Activated CD4-positive, alpha-beta T cell treated with anti-CD3 and anti-CD28 coated beads, Interleukin-2, amount 10 ng/mL, durations not matched to agents 7 days and 5 days (primary cell): Measurements from ENCODE around the gene GRIN2C. TPM values are rescaled to one million over a fixed set of nuclear protein-coding genes. Genes with fewer than 3 reads are reported as not detected.

Source experiments
- CTCF ChIA-PET: fragments of 350-600 bp; sonication (Branson Sonifier 250); formaldehyde crosslinking; loops from one replicate; lab custom pipeline; 2021; ENCODE audit warnings: antibody characterized with exemption; lab: Charles Lee
- POLR2A ChIA-PET: fragments of 350-600 bp; sonication (Branson Sonifier 250); formaldehyde crosslinking; loops from one replicate; lab custom pipeline; 2021; ENCODE audit warnings: antibody characterized with exemption; lab: Charles Lee
- DNase-seq: peaks from one replicate; pipeline ENCODE4 v3.0.0-alpha.2; 2020
- H3K27ac Mint-ChIP-seq: one replicate; pipeline ENCODE4 v1.8.0; 2021; ENCODE audit warnings: mild to moderate bottlenecking, moderate library complexity, mixed read lengths
- H3K27me3 Mint-ChIP-seq: one replicate; pipeline ENCODE4 v1.8.0; 2021; ENCODE audit warnings: mixed read lengths
- H3K36me3 Mint-ChIP-seq: one replicate; pipeline ENCODE4 v1.8.0; 2021; ENCODE audit warnings: low read depth, mixed read lengths
- H3K4me1 Mint-ChIP-seq: one replicate; pipeline ENCODE4 v1.8.0; 2021; ENCODE audit warnings: mixed read lengths
- H3K4me3 Mint-ChIP-seq: one replicate; pipeline ENCODE4 v1.8.0; 2021; ENCODE audit warnings: mild to moderate bottlenecking, moderate library complexity, mixed read lengths
- H3K9me3 Mint-ChIP-seq: one replicate; pipeline ENCODE4 v1.8.0; 2021; ENCODE audit warnings: mixed read lengths
- total RNA-seq, 2 experiments: library from RNA; stranded (reverse); gene quantifications; one replicate each; pipeline ENCODE4 v1.2.3, GENCODE V29; 2021

The GRIN2C gene
- total RNA-seq, 2 experiments from 2014 or later = 0.20 to 0.25 TPM

DNA sequence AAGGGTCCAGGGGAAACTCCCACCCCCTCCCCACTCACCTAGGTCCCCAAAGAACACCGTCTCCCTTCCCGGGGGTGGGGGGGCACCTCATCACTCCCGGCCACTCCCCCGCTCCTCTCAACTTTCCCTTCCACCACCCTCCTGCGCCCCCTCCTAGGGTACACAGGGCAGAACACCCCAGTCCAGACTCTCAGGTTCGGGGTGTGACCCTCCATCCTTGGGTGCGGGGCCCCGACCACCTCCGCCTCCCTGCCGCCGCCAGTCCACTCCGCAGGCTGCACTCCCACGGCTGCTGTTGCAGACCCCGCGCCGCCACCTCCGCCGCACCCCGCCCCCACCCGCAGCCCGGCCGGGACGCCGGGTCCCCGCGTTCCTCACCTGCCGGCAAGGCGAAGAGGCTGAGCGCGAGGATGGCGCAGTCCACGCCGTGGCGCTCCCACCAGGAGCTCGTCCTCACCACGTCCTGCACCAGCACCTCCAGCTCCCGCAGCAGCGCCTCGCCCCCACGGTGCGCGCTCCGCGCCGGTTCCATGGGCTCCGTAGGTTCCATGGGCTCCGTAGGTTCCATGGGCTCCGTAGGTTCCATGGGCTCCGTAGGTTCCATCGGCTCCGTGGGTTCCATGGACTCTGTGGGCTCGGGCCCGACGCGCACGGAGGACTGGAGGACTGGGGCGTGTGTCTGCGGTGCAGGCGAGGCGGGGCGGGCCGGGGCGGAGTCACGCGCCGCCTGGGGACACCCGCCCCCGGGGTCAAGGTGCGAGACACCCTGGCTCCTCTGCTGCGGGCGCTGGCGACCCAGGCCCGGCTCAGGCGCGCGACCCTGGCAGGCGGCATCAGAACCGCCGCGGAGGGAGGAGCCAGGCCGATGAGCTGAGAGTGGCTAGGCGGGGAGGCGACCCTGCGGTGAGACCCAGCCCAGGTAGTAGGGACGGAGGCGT, 33.6 kb upstream of the GRIN2C start, which contains the start of gene FADS6:
Gene FADS6, minus strand, starts transcription at position 660 of the 938 bp plus-strand sequence. Its CDS starts 38 bp downstream, at position 622.
- H3K27me3 Mint-ChIP-seq = peaks cover 50% of the 10 kb centered on the region
- H3K4me3 Mint-ChIP-seq = peak within 1 kb of the TSS; percentile 40
- no peaks in the 10 kb centered on the region for H3K9me3 Mint-ChIP-seq
- H3K4me1 Mint-ChIP-seq = peaks cover 5% of the 10 kb centered on the region
- no peaks in the 10 kb centered on the region for H3K36me3 Mint-ChIP-seq
- H3K27ac Mint-ChIP-seq = no peak within 1 kb of the TSS
- POLR2A ChIA-PET = no interaction called here
- CTCF ChIA-PET = interaction anchor here (1.2 to 1.6 kb wide), 3 partner anchors 20 to 66 kb away, joined by 3 to 4 read pairs (median 3); partner anchors contain the start of gene OTOP2
- DNase-seq = no peak

DNA sequence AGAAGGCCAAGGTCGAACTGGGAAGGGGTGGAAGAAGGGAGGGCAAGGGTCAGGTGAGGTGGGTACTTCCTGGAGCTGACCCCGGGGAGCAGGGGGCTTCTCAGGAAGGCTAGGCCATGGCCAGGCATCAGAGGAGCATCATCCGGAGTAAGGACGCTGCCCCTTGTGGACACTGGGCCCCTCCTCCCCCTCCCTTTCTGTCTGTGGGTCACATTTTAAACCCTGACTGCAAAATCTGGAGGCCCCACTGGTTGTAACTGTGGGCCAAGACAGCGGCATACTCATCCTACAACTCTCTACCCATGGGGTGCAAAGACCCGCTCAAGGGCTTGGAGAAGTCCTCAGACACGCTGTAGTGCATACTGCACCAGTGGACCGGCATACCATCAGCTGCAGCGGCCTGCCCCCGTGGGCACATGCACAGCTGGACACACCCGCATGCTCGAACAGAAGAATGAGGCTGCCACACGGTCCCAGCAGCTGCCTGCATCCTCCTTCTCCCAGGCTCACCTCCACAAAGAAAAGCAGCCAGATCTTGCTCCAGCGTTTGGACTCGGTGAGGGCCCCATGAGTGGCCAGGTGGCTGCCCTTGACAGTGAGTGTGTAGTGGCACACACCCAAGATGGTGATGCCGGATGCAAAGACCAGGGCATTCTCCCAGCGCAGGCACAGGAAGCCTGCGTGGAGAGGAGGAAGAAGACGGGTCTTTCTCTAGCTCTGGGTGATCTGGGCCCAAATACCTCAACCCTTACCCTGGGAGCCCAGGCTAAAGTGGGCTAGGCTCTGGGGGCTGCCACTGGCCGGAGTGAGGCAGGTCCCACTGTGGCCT, 32.5 kb upstream of the GRIN2C start:
- Mint-ChIP-seq H3K4me1 (peaks cover 5% of the 10 kb centered on the region), H3K27ac (no peak overlapping the region), H3K27me3 (peaks cover 46% of the 10 kb centered on the region), H3K36me3 (no peaks in the 10 kb centered on the region), H3K9me3 (no peaks in the 10 kb centered on the region), H3K4me3 (no peak overlapping the region)
- ChIA-PET POLR2A (no interaction called here), CTCF (no interaction called here)
- no peak for DNase-seq

DNA sequence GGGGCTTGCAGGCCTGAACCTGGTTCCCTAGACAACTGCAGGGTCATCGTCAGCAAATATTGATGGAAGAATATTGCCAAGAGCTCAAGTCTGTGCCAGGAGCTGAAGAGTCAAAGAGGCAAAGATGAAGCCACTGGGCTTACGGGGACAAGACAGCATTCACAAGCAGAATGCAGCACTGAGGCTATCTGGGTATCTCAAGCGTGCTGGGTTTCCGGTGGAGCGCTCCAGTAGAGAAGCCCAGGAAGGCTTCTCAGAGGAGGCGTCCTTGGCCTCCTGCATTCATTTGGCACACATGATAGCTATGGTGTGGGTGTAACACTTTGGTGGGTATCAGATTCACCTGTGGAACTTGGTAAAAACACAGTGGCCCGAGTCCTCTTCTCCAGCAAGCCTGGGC, 30.9 kb upstream of the GRIN2C start:
- Mint-ChIP-seq H3K4me3 (no peak overlapping the region), H3K36me3 (no peaks in the 10 kb centered on the region), H3K9me3 (no peaks in the 10 kb centered on the region), H3K4me1 (peaks cover 5% of the 10 kb centered on the region), H3K27me3 (peaks cover 38% of the 10 kb centered on the region), H3K27ac (no peak overlapping the region)
- no peak for DNase-seq
- ChIA-PET CTCF (interaction anchor here (1.0 kb wide), 1 partner anchor 9 kb away, joined by 3 read pairs; no protein-coding TSS in a partner anchor), POLR2A (no interaction called here)

DNA sequence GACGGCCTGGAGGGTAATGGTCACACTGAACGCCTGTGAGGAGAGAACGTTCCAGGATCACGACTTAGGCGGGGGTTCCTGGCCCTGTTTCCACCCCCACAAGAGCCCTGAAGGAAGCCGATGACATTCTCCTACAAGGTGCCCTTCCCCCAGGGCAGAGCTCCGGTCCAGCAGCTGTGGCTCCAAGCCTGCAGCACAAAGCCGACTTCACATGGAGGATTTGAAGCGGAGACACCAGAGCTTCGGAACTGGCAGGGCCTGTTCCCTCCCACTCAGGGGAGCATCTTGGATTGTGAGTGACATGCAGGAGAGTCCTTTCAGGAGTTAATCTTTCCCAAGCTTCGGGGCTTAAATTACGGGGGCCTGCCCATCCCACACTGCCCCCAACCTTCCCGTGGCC, 28.8 kb upstream of the GRIN2C start:
- no peak for DNase-seq
- Mint-ChIP-seq H3K27me3 (peaks cover 23% of the 10 kb centered on the region), H3K9me3 (no peaks in the 10 kb centered on the region), H3K4me3 (no peak overlapping the region), H3K4me1 (peaks cover 2% of the 10 kb centered on the region), H3K36me3 (no peaks in the 10 kb centered on the region), H3K27ac (no peak overlapping the region)
- ChIA-PET POLR2A (no interaction called here), CTCF (no interaction called here)

DNA sequence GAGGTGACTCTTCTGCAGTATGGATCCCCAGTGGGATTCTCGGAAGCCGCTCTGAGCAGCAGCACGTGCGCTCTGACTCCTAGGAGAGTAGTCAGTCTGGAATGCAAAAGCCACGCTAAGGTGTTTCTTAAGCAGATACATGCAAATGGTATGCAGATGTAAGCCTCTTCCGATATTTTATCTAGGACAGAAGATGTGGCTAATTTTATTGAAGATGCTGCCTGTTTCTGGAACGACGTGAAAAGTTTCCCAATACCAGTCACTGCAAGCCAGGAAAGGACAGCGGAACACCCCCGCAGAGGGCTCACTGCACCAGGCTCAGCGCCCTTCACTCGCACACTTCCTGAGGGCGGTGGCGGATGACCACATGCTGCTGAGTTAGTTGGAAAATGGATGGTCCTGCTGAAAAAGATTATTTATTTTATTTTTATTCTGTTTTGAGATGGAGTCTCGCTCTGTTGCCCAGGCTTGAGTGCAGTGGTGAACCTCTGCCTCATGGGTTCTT, 23.6 kb upstream of the GRIN2C start:
- ChIA-PET CTCF (no interaction called here), POLR2A (no interaction called here)
- H3K4me1 Mint-ChIP-seq = no peaks in the 10 kb centered on the region
- DNase-seq = no peak
- H3K36me3 Mint-ChIP-seq = no peaks in the 10 kb centered on the region
- no peak overlapping the region for H3K27ac Mint-ChIP-seq
- peaks cover 6% of the 10 kb centered on the region for H3K27me3 Mint-ChIP-seq
- no peaks in the 10 kb centered on the region for H3K9me3 Mint-ChIP-seq
- no peak overlapping the region for H3K4me3 Mint-ChIP-seq

DNA sequence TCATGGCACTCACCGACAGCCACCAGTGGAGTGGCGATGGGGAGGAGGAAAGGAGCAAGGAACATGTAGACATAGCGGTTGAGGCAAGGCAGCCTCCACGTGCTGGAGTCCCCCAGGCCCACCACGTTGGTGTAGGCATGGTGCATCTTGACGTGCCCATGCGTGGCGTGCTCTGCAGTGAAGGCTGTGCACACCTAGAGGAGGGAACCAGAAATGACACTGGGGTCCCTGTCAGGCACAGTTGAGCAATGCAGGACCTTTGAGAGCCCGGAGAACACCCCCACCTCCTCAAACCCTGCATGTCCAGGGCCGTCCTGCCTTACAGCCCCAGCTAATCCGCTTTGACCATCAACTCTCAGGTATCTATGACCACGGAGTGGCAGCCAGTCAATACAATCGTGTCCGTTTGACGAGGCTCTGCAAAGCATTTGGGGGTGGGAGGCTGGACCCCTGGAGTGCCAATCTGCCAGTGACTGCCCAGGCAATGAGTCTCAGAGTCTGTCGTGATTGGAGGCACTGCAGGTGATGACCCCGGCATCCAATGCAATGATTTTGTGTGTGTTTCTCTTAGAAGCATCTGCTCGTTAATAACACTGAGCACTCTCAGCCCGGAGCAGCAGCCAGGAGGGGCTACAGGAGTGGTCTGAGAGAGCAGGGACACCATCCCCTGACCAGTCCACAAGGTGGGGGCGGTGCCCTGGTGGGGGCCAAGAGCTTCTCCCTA, 23.0 kb upstream of the GRIN2C start:
- Mint-ChIP-seq H3K9me3 (no peaks in the 10 kb centered on the region), H3K36me3 (no peaks in the 10 kb centered on the region), H3K27me3 (peaks cover 6% of the 10 kb centered on the region), H3K4me3 (no peak overlapping the region), H3K27ac (no peak overlapping the region), H3K4me1 (no peaks in the 10 kb centered on the region)
- no peak for DNase-seq
- CTCF ChIA-PET = no interaction called here
- POLR2A ChIA-PET = no interaction called here

DNA sequence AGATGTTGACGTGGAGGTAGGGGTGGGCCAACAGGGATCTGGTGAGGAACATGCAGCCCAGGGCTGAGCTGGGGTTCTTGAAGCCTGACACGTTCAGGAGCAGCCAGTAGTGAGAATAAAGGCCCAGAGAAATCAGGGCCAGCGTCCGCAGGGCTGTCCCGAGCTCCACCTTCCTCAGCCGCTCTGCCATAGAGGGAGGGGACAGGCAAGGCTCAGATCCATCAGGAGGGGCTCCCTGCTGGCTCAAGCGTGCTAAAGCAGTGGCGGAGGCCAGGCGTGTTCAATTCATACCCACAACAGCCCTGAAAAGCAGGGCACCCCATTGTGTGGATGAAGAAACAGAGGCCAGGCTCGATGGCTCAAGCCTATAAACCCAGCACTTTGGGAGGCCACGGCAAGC, 21.4 kb upstream of the GRIN2C start:
- no peak for DNase-seq
- Mint-ChIP-seq H3K9me3 (no peaks in the 10 kb centered on the region), H3K4me1 (no peaks in the 10 kb centered on the region), H3K27me3 (peaks cover 2% of the 10 kb centered on the region), H3K4me3 (no peak overlapping the region), H3K36me3 (no peaks in the 10 kb centered on the region), H3K27ac (no peak overlapping the region)
- ChIA-PET POLR2A (interaction anchor here (0.9 kb wide), 1 partner anchor 132 kb away, joined by 8 read pairs; the partner anchor contains the start of gene MRPL58), CTCF (interaction anchor here (0.7 to 1.2 kb wide), 3 partner anchors 10 to 842 kb away, joined by 3 read pairs; no protein-coding TSS in a partner anchor)

DNA sequence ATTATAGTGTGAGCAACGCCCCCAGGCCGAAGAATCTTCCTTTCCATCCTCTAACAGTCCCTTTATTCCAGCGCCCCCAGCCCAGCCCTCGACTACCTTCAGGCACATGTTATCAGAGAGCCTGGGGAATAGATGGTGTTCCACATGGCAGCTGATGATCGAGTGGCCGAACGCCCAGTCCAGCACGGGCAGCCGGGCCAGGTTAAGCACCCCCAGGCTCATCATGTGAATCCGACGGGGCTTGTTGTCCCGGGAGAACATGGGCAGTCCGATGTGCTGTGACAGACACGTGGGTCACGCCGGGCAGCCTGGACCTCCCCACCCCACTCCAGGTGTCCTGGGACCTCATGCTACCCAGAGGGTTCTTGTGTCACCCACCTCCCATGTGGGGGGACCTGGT, 19.6 kb upstream of the GRIN2C start:
- no peaks in the 10 kb centered on the region for H3K9me3 Mint-ChIP-seq
- peaks cover under 1% of the 10 kb centered on the region for H3K27me3 Mint-ChIP-seq
- H3K27ac Mint-ChIP-seq = no peak overlapping the region
- ChIA-PET POLR2A (no interaction called here), CTCF (interaction anchor here (1.2 kb wide), 1 partner anchor 8 kb away, joined by 3 read pairs; no protein-coding TSS in a partner anchor)
- no peak overlapping the region for H3K4me3 Mint-ChIP-seq
- H3K36me3 Mint-ChIP-seq = no peaks in the 10 kb centered on the region
- peaks cover 4% of the 10 kb centered on the region for H3K4me1 Mint-ChIP-seq
- no peak for DNase-seq

DNA sequence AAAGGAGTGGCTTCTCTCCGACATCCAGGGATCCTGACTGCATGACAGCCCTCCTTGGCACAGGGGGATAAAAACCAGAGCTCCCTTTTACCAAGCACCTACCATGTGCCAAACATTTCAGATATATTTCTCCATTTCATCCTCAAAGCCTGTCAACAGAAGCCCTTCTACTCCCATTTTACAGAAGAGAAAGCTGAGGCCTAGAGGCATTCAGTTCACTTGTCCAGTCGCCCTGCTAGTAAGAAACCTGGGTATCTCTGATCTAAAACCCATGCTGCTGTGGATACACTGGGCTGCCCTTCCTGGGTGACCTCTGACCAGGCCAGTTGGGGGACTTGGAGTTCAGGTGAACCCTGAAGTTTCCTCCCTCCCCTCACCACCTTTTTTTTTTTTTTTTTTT, 19.0 kb upstream of the GRIN2C start:
- Mint-ChIP-seq H3K4me1 (peaks cover 9% of the 10 kb centered on the region), H3K4me3 (no peak overlapping the region), H3K36me3 (no peaks in the 10 kb centered on the region), H3K9me3 (no peaks in the 10 kb centered on the region), H3K27ac (no peak overlapping the region), H3K27me3 (no peaks in the 10 kb centered on the region)
- POLR2A ChIA-PET = no interaction called here
- no peak for DNase-seq
- CTCF ChIA-PET = interaction anchor here (0.6 to 1.1 kb wide), 2 partner anchors 79 to 139 kb away, joined by 3 read pairs; no protein-coding TSS in a partner anchor

DNA sequence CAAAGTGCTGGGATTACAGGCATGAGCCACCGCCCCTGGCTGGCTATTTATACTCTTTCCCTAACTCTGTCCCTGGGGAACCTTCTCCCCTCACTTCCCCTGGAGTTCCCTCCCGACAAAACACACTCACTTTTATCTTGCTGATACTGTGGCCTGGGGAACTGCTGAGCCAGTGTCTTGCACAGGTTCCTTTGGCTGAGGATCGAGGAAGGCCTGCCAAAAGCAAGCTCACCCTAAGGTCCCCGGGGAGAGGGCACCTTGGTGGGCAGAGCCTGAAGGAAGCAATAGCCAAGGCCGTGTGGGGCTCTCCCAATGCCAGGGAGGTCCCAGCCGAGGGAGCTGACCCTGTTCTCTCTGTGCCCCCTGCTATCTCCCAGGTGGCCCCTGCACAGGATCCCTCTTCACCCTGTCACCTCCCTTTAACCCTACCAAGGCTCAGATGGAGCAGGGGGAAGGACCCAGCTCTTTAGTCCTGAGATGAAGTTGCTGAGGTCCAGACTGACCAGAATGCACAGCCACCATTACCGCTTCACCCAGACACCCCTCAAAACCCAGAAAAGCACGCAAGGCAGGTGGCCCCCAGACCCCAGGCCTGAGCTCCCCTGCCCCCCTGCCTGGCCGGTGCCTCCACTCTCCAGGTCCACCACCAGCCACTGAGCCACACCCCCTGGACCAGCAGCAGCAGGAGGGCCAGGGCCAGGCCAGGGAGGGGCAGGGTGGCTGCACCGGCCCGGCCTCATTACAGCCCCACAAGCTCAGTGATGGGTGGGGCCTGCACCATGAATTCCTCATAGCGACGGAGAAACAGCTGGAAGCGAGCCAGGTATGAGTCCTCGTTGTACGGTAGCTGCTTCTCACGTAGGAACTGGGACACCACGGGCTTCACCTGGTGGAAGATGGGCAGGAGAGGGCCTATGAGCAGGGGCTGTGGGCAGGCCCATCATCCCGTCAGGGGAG, 18.2 kb upstream of the GRIN2C start:
- DNase-seq = no peak
- Mint-ChIP-seq H3K4me1 (peaks cover 12% of the 10 kb centered on the region), H3K36me3 (no peaks in the 10 kb centered on the region), H3K27me3 (no peaks in the 10 kb centered on the region), H3K4me3 (no peak overlapping the region), H3K27ac (no peak overlapping the region), H3K9me3 (no peaks in the 10 kb centered on the region)
- CTCF ChIA-PET = interaction anchor here (0.6 to 1.1 kb wide), 2 partner anchors 79 to 140 kb away, joined by 3 read pairs; no protein-coding TSS in a partner anchor
- POLR2A ChIA-PET = no interaction called here

DNA sequence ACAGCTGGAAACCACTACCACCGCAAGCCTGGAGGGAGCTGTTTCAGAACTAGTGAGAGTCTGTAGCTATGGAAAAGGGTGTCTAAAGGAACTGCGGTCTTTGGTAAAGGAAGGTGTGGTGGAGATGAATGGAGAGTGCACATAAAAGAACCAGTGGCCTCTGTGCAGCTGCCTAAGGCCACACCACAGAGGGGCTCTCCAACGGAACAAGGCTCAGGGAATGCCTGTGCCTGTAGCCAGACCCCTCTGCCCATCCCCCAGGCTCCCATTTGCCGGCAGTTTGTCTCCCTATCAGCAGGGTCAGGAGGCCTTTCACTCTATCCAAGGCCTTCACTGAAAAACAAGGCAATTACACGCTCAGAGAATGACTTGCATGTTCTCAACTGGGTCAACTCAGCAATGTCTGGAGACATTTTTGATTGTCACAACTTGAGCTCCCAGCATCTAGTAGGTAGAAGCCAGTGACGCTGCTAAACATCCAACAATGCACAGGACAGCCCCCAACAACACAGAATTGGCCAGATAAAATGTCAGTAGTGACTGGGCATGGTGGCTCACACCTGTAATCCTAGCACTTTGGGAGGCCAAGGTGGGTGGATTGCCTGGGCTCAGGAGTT, 16.4 kb upstream of the GRIN2C start:
- H3K9me3 Mint-ChIP-seq = no peaks in the 10 kb centered on the region
- H3K4me1 Mint-ChIP-seq = peaks cover 27% of the 10 kb centered on the region
- H3K27me3 Mint-ChIP-seq = no peaks in the 10 kb centered on the region
- no peak for DNase-seq
- ChIA-PET CTCF (interaction anchor here (1.0 to 1.4 kb wide), 2 partner anchors 126 to 325 kb away, joined by 3 read pairs; no protein-coding TSS in a partner anchor), POLR2A (no interaction called here)
- H3K27ac Mint-ChIP-seq = no peak overlapping the region
- no peak overlapping the region for H3K4me3 Mint-ChIP-seq
- H3K36me3 Mint-ChIP-seq = peaks cover 4% of the 10 kb centered on the region
